ENCODE data around the gene KIF27.
"Not testable (repeated sequence)": the region's sequence is repeated elsewhere in the genome, so short reads cannot be mapped to it uniquely, and the experiment has no call there.

The KIF27 gene

GRCh38 chr9:83920927-83921707 lies at the start of gene KIF27:
TSS of gene KIF27 (minus strand) at chr9:83921432. CDS start at chr9:83915591, 5,841 bp downstream.
- peak; percentile 94 to 97 (median 96) for DNase-seq (ENCODE audit: low read depth in 3 of 3)

GRCh38 chr9:83969602-83970001 lies 48.4 kb upstream of the KIF27 start:
- no peak for DNase-seq (ENCODE audit: low read depth in 3 of 3)

DNA sequence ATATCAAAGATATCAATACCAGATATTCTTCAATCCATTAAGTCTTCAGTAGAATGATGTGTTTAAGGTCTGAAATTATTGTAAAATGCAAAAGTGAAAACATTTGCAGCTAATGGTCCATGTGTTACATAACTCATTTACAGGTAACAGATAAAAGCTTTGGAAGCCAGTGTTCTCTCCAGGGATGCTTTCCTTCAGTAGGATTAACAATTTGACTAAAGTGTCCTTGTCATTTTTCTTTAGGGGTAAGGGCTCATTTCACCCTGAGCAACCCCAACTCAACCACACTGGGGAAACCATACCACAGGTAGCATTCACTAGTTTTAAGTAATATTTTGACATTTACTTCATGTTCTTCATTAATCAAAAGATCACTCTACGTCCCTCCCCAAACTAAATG lies 45.8 kb upstream of the KIF27 start:
- DNase-seq (ENCODE audit: low read depth in 3 of 3): no peak

DNA sequence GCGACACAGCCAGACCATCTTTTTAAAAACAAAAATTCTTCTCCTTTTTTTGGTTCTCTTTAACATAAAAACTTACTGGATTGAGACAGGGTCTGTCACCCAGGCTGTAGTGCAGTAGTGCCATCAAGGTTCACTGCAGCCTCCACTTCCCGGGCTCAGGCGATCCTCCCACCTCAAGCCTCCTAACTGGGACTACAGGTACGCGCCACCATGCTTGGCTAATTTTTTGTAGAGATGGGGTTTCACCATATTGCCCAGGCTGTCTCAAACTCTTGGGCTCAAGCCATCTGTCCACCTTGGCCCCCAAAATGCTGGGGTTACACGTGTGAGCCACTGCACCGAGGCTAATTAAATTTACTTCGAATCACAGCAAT lies 45.0 kb upstream of the KIF27 start:
- no peak for DNase-seq (ENCODE audit: low read depth in 3 of 3)

DNA sequence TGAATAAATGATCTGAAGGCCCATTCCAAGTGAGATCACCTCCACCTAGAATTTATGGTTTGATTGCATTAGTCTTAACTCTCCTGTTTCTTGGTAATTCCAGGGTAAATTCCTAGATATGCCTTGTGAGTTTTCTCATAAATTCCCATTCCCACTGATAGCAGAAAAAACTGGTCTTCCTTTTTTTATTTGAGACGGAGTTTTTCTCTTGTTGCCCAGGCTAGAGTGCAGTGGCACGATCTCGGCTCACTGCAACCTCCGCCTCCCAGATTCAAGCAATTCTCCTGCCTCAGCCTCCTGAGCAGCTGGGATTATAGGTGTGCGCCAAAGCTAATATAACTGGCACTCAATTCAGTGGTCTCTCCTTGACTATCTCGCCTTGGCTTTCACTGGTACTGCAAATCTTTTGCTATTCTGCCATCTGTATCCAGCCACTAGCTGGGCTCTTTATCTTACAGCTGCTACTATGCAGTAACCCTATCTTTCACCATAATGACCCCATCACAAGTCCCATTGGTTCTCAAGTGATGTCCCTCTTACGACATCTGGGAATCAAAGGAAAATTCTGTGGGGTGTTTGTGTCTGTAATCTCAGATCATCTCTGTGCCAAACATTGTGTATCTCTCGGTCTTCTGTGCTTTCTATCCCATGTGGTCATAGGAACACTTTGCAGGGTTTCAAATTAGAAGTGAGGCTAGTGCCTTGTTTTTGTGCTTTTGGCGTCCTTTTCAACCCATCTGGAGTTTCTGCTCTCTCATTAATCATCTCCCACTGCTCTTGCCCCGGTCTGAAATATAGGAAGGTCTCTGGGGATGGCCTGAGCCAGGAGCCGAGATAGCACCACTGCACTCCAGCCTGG lies 44.3 kb upstream of the KIF27 start:
- no peak for DNase-seq (ENCODE audit: low read depth in 3 of 3)

GRCh38 chr9:83964973-83965349 lies 43.7 kb upstream of the KIF27 start:
- DNase-seq (ENCODE audit: low read depth in 3 of 3): no peak

DNA sequence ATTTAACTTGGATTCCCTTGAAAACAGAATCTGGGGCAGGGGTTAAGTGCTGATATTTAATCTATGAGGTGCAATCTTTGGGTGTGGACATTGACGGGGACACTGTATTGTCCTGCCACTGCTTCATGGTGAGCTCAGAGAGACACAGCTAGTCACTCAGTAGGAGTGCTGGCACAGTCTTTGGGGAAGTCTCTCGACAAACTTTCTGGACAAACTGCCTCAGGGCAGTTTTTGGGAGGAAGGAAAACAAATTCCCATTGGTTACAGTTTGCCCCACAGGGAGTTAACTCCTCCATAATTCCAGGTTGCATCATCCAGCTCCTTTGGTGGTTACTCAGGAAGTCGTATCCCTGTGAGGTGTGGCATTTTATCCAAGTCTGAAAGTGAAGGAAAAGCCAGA lies 40.9 kb upstream of the KIF27 start:
- no peak for DNase-seq (ENCODE audit: low read depth in 3 of 3)

DNA sequence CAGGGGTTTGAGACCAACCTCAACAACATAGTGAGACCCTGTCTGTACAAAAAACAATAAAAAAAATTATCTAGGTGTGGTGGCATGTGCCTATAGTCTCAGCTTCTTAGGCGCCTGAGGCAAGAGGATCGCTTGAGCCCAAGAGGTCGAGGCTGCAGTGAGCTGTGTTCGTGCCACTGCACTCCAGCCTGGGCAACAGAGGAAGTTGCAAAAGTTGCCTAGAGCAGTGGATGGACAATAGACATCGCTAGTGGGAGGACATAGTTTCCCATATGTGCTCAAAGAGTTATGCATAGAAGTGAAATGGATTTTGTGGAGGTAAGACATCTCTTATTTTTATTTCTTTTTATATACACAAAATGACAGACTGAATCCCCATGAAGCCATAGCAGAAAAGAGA lies 39.8 kb upstream of the KIF27 start:
- DNase-seq (ENCODE audit: low read depth in 3 of 3): no peak

DNA sequence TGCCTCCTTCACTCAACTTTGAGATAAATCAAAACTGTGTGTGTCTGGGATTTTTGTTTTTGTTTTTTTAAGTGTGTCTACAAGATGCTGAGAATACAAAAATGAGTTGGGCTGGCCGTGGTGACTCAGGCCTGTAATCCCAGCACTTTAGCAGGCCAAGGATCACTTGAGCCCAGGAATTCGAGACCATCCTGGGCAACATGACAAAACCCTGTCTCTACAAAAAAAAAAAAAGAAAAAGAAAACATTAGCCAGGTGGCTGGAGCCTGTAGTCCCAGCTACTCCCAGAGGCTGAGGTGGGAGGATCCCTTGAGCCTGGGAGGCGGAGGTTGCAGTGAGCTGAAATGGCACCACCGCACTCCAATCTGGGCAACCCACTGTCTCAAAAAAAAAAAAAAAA lies 37.8 kb upstream of the KIF27 start:
- DNase-seq (ENCODE audit: low read depth in 3 of 3): no peak

GRCh38 chr9:83957248-83957513 lies 35.9 kb upstream of the KIF27 start:
- no peak for DNase-seq (ENCODE audit: low read depth in 3 of 3)

GRCh38 chr9:83956436-83957247 lies 35.4 kb upstream of the KIF27 start:
- DNase-seq (ENCODE audit: low read depth in 3 of 3): peak in 2 of 3 donors; percentile 29 to 53

DNA sequence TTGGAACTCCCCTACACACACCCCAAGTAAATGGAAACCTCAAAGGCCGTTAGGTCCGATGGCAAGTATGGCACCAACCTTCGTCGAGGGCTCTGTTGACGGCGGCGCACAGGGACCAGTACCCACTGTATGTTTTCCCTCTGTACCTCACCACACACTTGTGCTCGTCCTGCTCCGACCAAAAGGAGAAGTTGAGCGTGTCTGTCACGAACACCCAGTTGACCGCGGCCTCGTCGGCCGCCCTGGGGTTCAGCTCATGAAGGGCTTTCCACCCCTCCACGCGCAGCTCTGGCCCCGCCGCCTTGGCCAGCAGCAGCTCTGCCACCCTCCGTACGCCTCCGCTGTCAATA lies 34.8 kb upstream of the KIF27 start:
- peak in 1 of 3 donors; percentile 17 for DNase-seq (ENCODE audit: low read depth in 3 of 3)

- DNase-seq (ENCODE audit: low read depth in 3 of 3): not testable (repeated sequence)
Observed at GRCh38 chr9:83948096-83948495, 26.9 kb upstream of the KIF27 start.

DNA sequence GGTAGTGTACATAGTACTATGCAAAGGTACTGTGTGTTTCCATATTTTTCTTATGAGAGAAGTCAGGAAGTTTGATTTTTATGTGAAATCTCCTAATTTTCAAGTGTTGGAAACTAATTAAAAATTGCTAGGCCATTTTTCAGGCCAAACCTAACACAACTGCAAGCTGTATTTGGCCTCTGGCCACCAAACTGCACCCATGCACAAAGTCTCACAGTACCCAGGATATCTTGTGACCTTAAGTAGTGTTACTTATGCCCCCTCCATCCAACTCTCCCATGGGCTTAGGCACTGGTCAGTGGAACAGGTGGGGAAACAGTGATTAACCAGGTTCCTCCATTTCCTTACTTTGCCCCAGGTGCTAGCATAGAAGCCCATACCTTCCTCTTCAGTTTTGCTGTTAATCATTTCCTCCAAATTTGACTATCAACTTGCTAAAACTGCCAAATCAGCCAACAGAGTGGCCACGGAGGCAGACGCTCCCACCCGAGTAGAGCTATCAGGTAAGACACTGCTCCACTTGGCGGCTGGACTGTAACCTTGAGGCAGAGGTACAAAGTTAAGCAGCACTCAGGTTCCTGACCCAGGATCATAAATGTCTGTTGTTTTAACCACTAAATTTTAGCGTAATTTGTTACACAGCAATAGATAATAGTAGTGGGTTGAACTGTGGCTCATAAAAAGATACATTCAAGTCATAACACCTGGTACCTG lies 19.5 kb upstream of the KIF27 start:
- DNase-seq (ENCODE audit: low read depth in 3 of 3): no peak

DNA sequence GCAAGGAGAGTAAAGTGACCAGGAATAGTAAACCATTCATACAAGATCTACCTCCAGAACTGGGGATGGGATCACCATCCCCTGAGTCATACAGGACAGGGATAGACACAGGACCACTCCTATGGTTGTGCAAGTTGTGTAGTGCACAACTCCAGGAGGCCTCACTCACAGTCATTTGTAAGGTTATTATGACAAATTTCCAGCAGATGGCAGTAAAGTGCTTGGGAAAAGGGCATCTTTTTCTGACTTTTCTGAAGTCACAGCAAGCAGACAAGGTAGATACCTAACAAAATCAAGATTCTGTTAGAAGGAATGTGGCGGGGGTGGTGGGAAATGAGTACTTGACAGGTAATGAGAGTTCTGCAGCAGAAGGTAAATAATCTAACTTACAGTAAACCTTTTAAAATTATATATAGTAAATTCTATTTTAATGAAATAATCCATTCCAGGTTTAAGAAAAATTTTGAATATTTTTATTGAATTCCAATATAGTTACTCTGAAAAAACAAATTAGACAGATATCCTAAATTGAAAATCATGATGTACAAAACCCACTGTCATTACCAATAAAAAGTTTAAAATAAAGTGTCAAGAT lies 16.7 kb upstream of the KIF27 start:
- DNase-seq (ENCODE audit: low read depth in 3 of 3): peak in 1 of 3 donors; percentile 17

- DNase-seq (ENCODE audit: low read depth in 3 of 3): no peak
Observed at GRCh38 chr9:83936523-83936922, 15.3 kb upstream of the KIF27 start.

GRCh38 chr9:83935276-83935935 lies 14.2 kb upstream of the KIF27 start:
- DNase-seq (ENCODE audit: low read depth in 3 of 3): no peak

- DNase-seq (ENCODE audit: low read depth in 3 of 3): no peak
Observed at GRCh38 chr9:83934569-83935275, 13.5 kb upstream of the KIF27 start.

- no peak for DNase-seq (ENCODE audit: low read depth in 3 of 3)
Observed at GRCh38 chr9:83933790-83934189, 12.6 kb upstream of the KIF27 start.

DNA sequence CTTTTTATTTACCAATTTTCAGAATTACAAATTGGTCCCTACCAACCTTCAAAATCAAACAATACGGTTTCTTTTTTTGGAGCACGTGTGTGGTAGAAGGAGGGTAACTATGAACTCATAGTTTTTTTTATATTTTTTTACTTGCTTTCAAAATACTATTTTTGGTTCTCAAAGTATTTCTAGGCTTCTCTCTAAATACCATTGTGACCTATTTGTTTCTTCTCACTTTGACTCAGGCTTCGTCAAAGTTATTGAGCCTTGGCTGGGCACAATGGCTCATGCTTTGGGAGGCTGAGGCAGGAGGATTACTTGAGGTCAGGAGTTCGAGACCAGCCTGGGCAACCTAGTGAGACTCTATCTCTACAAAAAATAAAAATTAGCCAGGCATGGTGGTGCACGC lies 11.6 kb upstream of the KIF27 start:
- no peak for DNase-seq (ENCODE audit: low read depth in 3 of 3)

Data from stimulated activated CD4-positive, alpha-beta T cell treated with anti-CD3 and anti-CD28 coated beads, TNF-alpha, amount 100 ng/mL, for 48 hours (primary cell).